Esophagus muscularis mucosa (tissue), 4 donors: ENCODE data around the gene SGF29. TPM values are rescaled to one million over a fixed set of nuclear protein-coding genes. Genes with fewer than 3 reads are reported as not detected.

Experiments
- DNase-seq: peaks from one replicate; pipeline ENCODE4 v3.0.0-alpha.2; 2017; ENCODE audit errors: extremely low spot score
- H3K27ac ChIP-seq, 4 donors: fragments of 200-600 bp; sonication (generic); replicated peaks in 1 of 4; 1 replicate in 3 of 4; 2 replicates in 1 of 4; pipeline ENCODE4 v1.5.1; 2016 to 2019; ENCODE audit warnings: mild to moderate bottlenecking in 1 of 4
- H3K27me3 ChIP-seq, 4 donors: fragments of 200-600 bp; sonication (generic); one replicate each; pipeline versions ENCODE4 v1.5.1 to v1.6.0; 2016 to 2019
- H3K36me3 ChIP-seq, 4 donors: fragments of 200-600 bp; sonication (generic); one replicate each; pipeline ENCODE4 v1.5.1; 2016 to 2019
- H3K4me1 ChIP-seq, 4 donors: fragments of 200-600 bp; sonication (generic); one replicate each; pipeline ENCODE4 v1.5.1; 2016 to 2019
- H3K4me3 ChIP-seq, 4 donors: fragments of 200-600 bp; sonication (generic); 1 replicate in 2 of 4; 2 replicates in 2 of 4; pipeline ENCODE4 v1.5.1; 2016 to 2019; ENCODE audit warnings: mild to moderate bottlenecking in 4 of 4, moderate library complexity in 1 of 4
- H3K9me3 ChIP-seq, 4 donors: fragments of 200-600 bp; sonication (generic); 1 replicate in 3 of 4; 2 replicates in 1 of 4; pipeline ENCODE4 v1.5.1; 2016 to 2019
- EP300 ChIP-seq: sonication (generic); formaldehyde crosslinking; IDR thresholded peaks from one replicate; pipeline ENCODE4 v1.6.1; 2017; ENCODE audit warnings: antibody characterized with exemption
- POLR2A ChIP-seq: fragments of 450-650 bp; IDR thresholded peaks from one replicate; pipeline ENCODE4 v1.6.1; 2017; ENCODE audit warnings: antibody characterized with exemption, moderate library complexity, mild to moderate bottlenecking, low read depth
- POLR2AphosphoS5 ChIP-seq, 2 donors: sonication (generic); formaldehyde crosslinking; IDR thresholded peaks; one replicate each; pipeline ENCODE4 v1.6.1; 2017; ENCODE audit warnings: antibody characterized with exemption in 2 of 2
- WGBS: methylation state at CpG from one replicate; pipeline ENCODE4 v1.1.5; 2018; 5-methylcytosine and 5-hydroxymethylcytosine counted together
- intact Hi-C: fragments of 100-400 bp; cut with DNase I; formaldehyde crosslinking; loops from one replicate; pipeline ENCODE4 v1.15.1; 2023
- total RNA-seq, 4 donors: library from RNA; depleted of rRNA; stranded (reverse); fragments of >200 nt; gene quantifications; one replicate each; pipeline versions ENCODE4 v1.1.0 to v1.2.1, GENCODE V29; 2016
- TF ChIP-seq, protein P1 (sequence below), 3 experiments: fragments of 200-600 bp in 2 of 3; fragments of 450-650 bp in 1 of 3; sonication (generic) in 2 of 3; IDR thresholded peaks; one replicate each; pipeline ENCODE4 v1.5.1; 2017 to 2019; ENCODE audit warnings: antibody characterized with exemption in 3 of 3, mild to moderate bottlenecking in 2 of 3, moderate library complexity in 1 of 3

The SGF29 gene
- total RNA-seq, 4 donors from 2014 or later = 33.2 to 43.4 (median 39.9) TPM

DNA sequence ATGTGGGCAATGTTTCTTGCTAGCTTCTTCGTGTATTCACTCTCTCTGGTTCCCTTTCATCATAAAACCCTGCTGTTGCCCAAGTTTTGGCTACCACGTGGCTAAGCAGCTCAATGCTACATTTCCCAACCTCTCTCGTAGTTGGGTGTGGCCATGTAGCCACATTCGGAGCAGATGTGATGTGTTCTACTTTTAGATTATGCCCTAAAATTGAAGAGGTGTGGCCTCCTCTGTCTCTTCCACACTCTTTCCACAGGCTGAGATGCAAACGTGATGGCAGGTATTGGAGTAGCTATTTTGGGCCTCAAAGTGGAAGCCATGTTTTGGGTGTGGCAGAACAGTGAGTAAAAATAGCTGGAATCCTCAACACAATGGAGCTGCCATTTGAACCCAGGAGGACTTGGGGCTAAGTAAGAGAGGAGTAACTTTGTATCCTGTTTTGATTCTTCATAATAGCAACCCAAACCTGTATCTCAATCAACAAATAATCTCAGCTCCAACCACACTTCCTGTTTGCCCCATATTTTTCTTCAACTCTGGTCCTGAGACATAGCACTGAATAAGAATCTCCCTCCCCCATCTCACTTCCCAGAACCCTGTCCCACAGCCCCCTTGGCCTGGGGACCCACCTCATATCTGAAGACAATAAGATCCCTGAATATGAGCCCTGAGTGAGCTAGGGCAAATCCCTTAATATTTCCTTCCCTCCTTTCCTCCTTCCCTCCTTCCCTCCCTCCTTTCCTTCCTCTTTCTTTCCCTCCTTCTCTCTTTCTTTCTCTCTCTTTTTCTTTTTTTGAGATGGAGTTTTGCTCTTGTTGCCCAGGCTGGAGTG lies 19.0 kb upstream of the SGF29 start:
- WGBS = 75% methylated on average over 5 of the region's 5 CpGs
- H3K36me3 ChIP-seq = peaks cover 0 to 28% (median 15%) of the 10 kb centered on the region in 4 donors
- intact Hi-C loops = no loop called here
- H3K27me3 ChIP-seq = no peaks in the 10 kb centered on the region
- peak overlapping the region; percentile 63 to 95 (median 92) for H3K27ac ChIP-seq
- TF ChIP-seq, protein P1, sequence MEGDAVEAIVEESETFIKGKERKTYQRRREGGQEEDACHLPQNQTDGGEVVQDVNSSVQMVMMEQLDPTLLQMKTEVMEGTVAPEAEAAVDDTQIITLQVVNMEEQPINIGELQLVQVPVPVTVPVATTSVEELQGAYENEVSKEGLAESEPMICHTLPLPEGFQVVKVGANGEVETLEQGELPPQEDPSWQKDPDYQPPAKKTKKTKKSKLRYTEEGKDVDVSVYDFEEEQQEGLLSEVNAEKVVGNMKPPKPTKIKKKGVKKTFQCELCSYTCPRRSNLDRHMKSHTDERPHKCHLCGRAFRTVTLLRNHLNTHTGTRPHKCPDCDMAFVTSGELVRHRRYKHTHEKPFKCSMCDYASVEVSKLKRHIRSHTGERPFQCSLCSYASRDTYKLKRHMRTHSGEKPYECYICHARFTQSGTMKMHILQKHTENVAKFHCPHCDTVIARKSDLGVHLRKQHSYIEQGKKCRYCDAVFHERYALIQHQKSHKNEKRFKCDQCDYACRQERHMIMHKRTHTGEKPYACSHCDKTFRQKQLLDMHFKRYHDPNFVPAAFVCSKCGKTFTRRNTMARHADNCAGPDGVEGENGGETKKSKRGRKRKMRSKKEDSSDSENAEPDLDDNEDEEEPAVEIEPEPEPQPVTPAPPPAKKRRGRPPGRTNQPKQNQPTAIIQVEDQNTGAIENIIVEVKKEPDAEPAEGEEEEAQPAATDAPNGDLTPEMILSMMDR (IDR thresholded peaks at IDR 0.05) = no peak
- TF ChIP-seq POLR2AphosphoS5 (IDR thresholded peaks at IDR 0.05) = peak; percentile 68 to 76
- TF ChIP-seq EP300 = no peak
- no peak for TF ChIP-seq POLR2A
- peaks cover 0 to 4% (median 0%) of the 10 kb centered on the region in 4 donors for H3K9me3 ChIP-seq
- H3K4me3 ChIP-seq = no peak overlapping the region
- DNase-seq = peak; percentile 95
- peaks cover 26 to 80% (median 55%) of the 10 kb centered on the region in 4 donors for H3K4me1 ChIP-seq

DNA sequence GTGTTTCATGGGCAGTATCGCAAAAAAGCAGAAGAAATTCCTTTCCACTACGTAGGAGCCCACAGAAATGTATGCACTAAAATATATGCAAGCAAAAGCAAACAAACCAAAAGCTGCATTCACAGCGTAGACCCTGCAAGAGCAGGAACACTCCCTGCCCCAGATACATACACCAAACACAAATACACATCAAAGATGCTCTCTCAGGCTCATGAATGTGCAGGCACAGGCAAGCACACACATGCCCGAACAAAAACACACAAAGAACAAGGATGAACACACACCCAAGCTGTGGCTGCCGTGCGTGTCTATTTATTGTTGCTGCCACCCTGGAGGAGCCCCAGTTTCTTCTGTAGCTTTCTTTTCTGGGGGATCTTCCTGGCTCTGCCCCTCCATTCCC lies 16.6 kb upstream of the SGF29 start:
- Histone ChIP-seq H3K27me3 (no peaks in the 10 kb centered on the region), H3K9me3 (peaks cover 0 to 4% (median 0%) of the 10 kb centered on the region in 4 donors), H3K4me1 (peaks cover 27 to 73% (median 54%) of the 10 kb centered on the region in 4 donors), H3K36me3 (peaks cover 0 to 28% (median 15%) of the 10 kb centered on the region in 4 donors), H3K27ac (peak overlapping the region; percentile 92 to 95 (median 94)), H3K4me3 (peak overlapping the region; percentile 58 to 67 (median 62))
- 85% methylated on average over 3 of the region's 6 CpGs for WGBS
- TF ChIP-seq POLR2A (no peak), POLR2AphosphoS5 (IDR thresholded peaks at IDR 0.05) (no peak), EP300 (no peak)
- TF ChIP-seq, protein P1 (IDR thresholded peaks at IDR 0.05) = no peak
- intact Hi-C loops = no loop called here
- no peak for DNase-seq

DNA sequence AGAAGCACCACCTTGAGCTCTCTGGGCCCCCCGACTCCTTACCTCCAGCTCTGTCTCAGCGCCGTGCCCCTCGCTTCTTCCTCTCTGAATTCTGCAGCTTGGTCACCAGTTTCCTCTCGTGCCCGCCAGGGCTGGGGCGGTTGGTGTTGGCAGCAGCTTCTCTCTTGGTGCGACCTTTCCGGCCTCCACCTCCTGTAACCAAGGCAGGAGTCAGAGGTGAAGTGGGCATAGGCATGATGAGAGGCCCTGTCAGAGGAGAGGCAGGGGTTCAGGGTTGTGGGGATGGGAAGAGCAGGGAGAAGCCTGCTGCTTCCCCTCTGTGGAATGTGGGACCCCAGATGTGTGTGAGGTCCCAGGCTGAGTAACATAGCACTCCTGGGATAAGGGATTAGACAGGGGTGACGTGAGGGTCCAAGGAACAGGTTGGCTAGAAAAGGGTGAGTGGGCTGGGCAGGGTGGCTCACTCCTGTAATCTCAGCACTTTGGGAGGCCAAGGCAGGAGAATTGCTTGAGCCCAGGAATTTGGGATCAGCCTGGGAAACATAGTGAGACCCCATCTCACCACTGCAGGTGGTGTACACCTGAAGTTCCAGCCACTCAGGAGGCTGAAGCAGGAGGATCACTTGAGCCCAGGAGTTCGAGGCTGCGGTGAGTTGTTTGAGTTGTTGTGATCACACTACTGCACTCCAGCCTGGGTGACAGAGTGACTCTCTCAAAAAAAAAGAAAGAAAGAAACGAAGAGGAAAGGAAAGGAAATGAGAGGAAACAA lies 15.6 kb upstream of the SGF29 start:
- Histone ChIP-seq H3K27me3 (no peaks in the 10 kb centered on the region), H3K27ac (peak overlapping the region; percentile 92 to 95 (median 94)), H3K36me3 (peaks cover 0 to 28% (median 15%) of the 10 kb centered on the region in 4 donors), H3K4me3 (peak overlapping the region; percentile 58 to 67 (median 62)), H3K4me1 (peaks cover 17 to 62% (median 46%) of the 10 kb centered on the region in 4 donors), H3K9me3 (peaks cover 0 to 4% (median 0%) of the 10 kb centered on the region in 4 donors)
- intact Hi-C loops = no loop called here
- WGBS = 85% methylated on average over 13 of the region's 13 CpGs
- TF ChIP-seq EP300 (no peak), POLR2A (no peak), POLR2AphosphoS5 (IDR thresholded peaks at IDR 0.05) (no peak)
- TF ChIP-seq, protein P1 (IDR thresholded peaks at IDR 0.05) = no peak
- DNase-seq = no peak

DNA sequence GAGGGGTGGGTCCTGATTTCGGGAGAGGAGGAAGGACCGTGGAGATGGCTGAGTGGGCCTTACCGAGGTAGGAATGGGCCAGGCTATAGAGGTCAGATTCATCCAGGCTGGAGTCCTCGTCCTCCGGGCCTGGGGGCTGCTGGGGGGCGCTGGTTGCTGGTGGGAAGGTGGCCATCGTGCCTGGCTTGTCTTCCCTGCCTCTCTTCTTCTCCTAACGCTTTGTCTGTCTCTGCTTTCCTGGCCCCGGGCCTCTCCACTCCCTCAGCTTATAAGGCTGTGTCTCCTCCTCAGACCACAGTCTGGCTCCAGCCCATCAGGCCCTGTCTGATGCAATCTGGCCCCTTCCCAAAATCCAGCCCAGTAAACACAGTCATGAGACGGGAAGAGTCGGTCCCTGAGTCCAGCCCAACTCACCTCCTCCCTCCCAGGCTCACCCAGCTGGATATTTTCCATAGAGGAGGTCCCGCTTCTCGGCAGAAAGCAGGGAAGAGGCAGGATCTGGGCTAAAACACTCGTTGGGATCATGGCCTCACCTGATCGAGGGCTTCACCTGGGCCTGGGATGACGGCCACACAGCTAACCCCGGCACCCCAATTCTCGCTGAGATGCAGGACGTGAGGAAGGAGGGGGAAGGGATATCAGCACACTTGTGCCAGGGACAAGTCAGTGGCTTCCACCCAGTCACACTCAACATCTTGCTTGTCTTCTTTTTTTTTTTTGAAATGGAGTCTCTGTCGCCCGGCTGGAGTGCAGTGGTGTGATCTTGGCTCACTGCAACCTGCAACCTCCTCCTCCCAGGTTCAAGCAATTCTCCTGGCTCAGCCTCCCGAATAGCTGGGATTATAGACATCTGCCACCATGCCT lies 14.8 kb upstream of the SGF29 start, which contains the start of gene NUPR1:
TSS of gene NUPR1 (minus strand) at position 242 of the 864 bp plus-strand sequence. CDS start at position 175, 67 bp downstream.
- H3K27me3 ChIP-seq = no peaks in the 10 kb centered on the region
- peak; percentile 99 for DNase-seq
- intact Hi-C loops = no loop called here
- H3K27ac ChIP-seq = peak within 1 kb of the TSS; percentile 92 to 95 (median 94)
- peak within 1 kb of the TSS; percentile 58 to 67 (median 62) for H3K4me3 ChIP-seq
- peaks cover 0 to 4% (median 0%) of the 10 kb centered on the region in 4 donors for H3K9me3 ChIP-seq
- TF ChIP-seq POLR2A (peak; percentile 92), EP300 (no peak), POLR2AphosphoS5 (IDR thresholded peaks at IDR 0.05) (peak; percentile 96 to 98)
- TF ChIP-seq, protein P1 (IDR thresholded peaks at IDR 0.05) = peak in 1 of 3 experiments; percentile 6
- 28% methylated on average over 20 of the region's 22 CpGs for WGBS
- peaks cover 0 to 26% (median 15%) of the 10 kb centered on the region in 4 donors for H3K36me3 ChIP-seq
- peaks cover 16 to 54% (median 42%) of the 10 kb centered on the region in 4 donors for H3K4me1 ChIP-seq
